Panc1 (cell line): Measurements from ENCODE around the gene LDB3.

Experiments used
- POLR2AphosphoS5 ChIP-seq: IDR thresholded peaks from 2 replicates; pipeline ENCODE4 v1.6.1; 2012; ENCODE audit warnings: mild to moderate bottlenecking, low read depth, low read length, moderate library complexity
- TF ChIP-seq, protein P1 (sequence below): fragments of 450-650 bp; IDR thresholded peaks from 2 replicates; pipeline ENCODE4 v1.5.1; 2017; ENCODE audit warnings: mild to moderate bottlenecking
- TF ChIP-seq, protein P2 (sequence below), 2 experiments: IDR thresholded peaks; 2 replicates each; pipeline ENCODE4 v1.6.1; 2011 to 2012; ENCODE audit warnings: low read depth in 2 of 2, control low read depth in 1 of 2, low read length in 1 of 2, mild to moderate bottlenecking in 1 of 2, moderate library complexity in 1 of 2; ENCODE audit not compliant: insufficient read depth in 1 of 2

DNA sequence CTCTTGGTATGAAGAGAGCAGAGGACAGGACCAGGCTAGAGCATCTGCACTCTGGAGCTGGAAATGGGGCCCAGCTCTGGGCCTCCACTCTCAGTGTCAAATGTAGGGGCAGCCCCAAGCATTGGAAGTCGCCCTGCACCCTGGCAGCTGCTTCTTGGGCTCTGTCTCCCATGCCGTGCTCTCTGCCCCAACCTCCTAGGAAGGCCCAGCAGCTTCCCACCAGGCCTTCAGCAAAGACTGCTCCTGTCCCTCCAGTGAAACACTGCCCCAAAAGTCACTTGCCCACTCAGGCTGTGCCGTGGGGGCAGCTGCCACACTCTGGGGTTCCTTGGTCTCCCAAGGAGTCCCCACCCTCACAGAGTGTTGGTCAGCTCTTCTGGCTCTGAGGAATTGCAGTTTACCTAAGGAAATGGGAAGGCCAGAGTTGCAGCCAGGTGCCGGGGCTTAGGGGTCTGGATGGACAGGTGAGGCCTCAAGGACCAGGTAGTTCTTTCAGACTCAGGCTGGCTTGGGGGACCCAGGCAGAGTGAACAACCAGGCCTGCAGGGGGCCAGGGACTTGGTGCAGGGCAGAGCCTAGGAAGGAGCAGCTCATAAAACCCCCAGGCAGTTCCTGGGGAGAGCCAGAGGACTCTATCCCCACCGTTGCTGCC, 23.4 kb upstream of the LDB3 start:
- TF ChIP-seq, protein P1, sequence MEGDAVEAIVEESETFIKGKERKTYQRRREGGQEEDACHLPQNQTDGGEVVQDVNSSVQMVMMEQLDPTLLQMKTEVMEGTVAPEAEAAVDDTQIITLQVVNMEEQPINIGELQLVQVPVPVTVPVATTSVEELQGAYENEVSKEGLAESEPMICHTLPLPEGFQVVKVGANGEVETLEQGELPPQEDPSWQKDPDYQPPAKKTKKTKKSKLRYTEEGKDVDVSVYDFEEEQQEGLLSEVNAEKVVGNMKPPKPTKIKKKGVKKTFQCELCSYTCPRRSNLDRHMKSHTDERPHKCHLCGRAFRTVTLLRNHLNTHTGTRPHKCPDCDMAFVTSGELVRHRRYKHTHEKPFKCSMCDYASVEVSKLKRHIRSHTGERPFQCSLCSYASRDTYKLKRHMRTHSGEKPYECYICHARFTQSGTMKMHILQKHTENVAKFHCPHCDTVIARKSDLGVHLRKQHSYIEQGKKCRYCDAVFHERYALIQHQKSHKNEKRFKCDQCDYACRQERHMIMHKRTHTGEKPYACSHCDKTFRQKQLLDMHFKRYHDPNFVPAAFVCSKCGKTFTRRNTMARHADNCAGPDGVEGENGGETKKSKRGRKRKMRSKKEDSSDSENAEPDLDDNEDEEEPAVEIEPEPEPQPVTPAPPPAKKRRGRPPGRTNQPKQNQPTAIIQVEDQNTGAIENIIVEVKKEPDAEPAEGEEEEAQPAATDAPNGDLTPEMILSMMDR, result no peak
- TF ChIP-seq, protein P2, sequence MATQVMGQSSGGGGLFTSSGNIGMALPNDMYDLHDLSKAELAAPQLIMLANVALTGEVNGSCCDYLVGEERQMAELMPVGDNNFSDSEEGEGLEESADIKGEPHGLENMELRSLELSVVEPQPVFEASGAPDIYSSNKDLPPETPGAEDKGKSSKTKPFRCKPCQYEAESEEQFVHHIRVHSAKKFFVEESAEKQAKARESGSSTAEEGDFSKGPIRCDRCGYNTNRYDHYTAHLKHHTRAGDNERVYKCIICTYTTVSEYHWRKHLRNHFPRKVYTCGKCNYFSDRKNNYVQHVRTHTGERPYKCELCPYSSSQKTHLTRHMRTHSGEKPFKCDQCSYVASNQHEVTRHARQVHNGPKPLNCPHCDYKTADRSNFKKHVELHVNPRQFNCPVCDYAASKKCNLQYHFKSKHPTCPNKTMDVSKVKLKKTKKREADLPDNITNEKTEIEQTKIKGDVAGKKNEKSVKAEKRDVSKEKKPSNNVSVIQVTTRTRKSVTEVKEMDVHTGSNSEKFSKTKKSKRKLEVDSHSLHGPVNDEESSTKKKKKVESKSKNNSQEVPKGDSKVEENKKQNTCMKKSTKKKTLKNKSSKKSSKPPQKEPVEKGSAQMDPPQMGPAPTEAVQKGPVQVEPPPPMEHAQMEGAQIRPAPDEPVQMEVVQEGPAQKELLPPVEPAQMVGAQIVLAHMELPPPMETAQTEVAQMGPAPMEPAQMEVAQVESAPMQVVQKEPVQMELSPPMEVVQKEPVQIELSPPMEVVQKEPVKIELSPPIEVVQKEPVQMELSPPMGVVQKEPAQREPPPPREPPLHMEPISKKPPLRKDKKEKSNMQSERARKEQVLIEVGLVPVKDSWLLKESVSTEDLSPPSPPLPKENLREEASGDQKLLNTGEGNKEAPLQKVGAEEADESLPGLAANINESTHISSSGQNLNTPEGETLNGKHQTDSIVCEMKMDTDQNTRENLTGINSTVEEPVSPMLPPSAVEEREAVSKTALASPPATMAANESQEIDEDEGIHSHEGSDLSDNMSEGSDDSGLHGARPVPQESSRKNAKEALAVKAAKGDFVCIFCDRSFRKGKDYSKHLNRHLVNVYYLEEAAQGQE (IDR thresholded peaks at IDR 0.05; ENCODE audit: insufficient read depth in 1 of 2, low read depth in 2 of 2, low read length in 1 of 2), result no peak
- no peak for TF ChIP-seq POLR2AphosphoS5
